Measurements from ENCODE around the gene RTN4IP1.

GRCh38 chr6:106533054-106533453, 96.2 kb downstream of the RTN4IP1 start:
- TF ChIP-seq EP300 (IDR thresholded peaks at IDR 0.05) (no peak), CTCF (IDR thresholded peaks at IDR 0.05) (no peak), POLR2A (IDR thresholded peaks at IDR 0.05) (no peak), POLR2AphosphoS5 (IDR thresholded peaks at IDR 0.05) (no peak)
